Liver (tissue), 4 donors: Measurements from ENCODE around the gene KRTAP10-8. TPM values are rescaled to one million over a fixed set of nuclear protein-coding genes. Genes with fewer than 3 reads are reported as not detected.

ENCODE experiments used
- polyA plus RNA-seq, 2 donors: library from polyadenylated mRNA; stranded (reverse) in 1 of 2; unstranded in 1 of 2; fragments of 200-250 nt in 1 of 2; fragments of >200 nt in 1 of 2; fragmentation: Nextera tagmentation in 1 of 2; extraction: Ambion mirVana in 1 of 2; gene quantifications; one replicate each; pipeline versions ENCODE4 v1.2.1 to v1.2.3, GENCODE V29; 2013 to 2015
- total RNA-seq, 2 donors: library from RNA; depleted of rRNA; stranded (reverse); fragments of >200 nt; gene quantifications; one replicate each; pipeline ENCODE4 v1.2.3, GENCODE V29; 2014
- donor health status: healthy.
- donor health status: healthy.
- donor health status: healthy.

The KRTAP10-8 gene
- total and polyA plus RNA-seq, 4 donors, result not detected

Other genes with a start within 250 kb of the KRTAP10-8 start
- 10 to 100 TPM in 1 of 2 donors, 1 to 10 TPM in 1; 3.0 to 14.2 TPM for gene LRRC3, start 156.6 kb upstream of the KRTAP10-8 start, total RNA-seq
- 10 to 100 TPM in 1 of 2 donors, 1 to 10 TPM in 1; 3.9 to 11.1 TPM for gene LRRC3, start 156.6 kb upstream of the KRTAP10-8 start, polyA plus RNA-seq
- not detected for gene KRTAP10-1, start 71.9 kb upstream of the KRTAP10-8 start, total RNA-seq
- not detected for gene KRTAP10-1, start 71.9 kb upstream of the KRTAP10-8 start, polyA plus RNA-seq
- gene KRTAP10-2, start 60.6 kb upstream of the KRTAP10-8 start, total RNA-seq, result not detected
- gene KRTAP10-2, start 60.6 kb upstream of the KRTAP10-8 start, polyA plus RNA-seq, result not detected
- gene KRTAP10-3, start 53.3 kb upstream of the KRTAP10-8 start, total RNA-seq, result not detected
- not detected for gene KRTAP10-3, start 53.3 kb upstream of the KRTAP10-8 start, polyA plus RNA-seq
- not detected for gene KRTAP10-4, start 38.4 kb upstream of the KRTAP10-8 start, total RNA-seq
- gene KRTAP10-4, start 38.4 kb upstream of the KRTAP10-8 start, polyA plus RNA-seq, result not detected
- gene KRTAP10-5, start 31.5 kb upstream of the KRTAP10-8 start, total RNA-seq, result not detected
- gene KRTAP10-5, start 31.5 kb upstream of the KRTAP10-8 start, polyA plus RNA-seq, result not detected
- not detected for gene KRTAP10-6, start 19.6 kb upstream of the KRTAP10-8 start, total RNA-seq
- not detected for gene KRTAP10-6, start 19.6 kb upstream of the KRTAP10-8 start, polyA plus RNA-seq
- gene KRTAP10-7, start 11.5 kb upstream of the KRTAP10-8 start, total RNA-seq, result not detected
- gene KRTAP10-7, start 11.5 kb upstream of the KRTAP10-8 start, polyA plus RNA-seq, result not detected
- gene KRTAP10-9, start 15.0 kb downstream of the KRTAP10-8 start, total RNA-seq, result not detected
- not detected for gene KRTAP10-9, start 15.0 kb downstream of the KRTAP10-8 start, polyA plus RNA-seq
- not detected for gene KRTAP10-10, start 25.3 kb downstream of the KRTAP10-8 start, total RNA-seq
- gene KRTAP10-10, start 25.3 kb downstream of the KRTAP10-8 start, polyA plus RNA-seq, result not detected
- not detected for gene KRTAP10-11, start 34.3 kb downstream of the KRTAP10-8 start, total RNA-seq
- gene KRTAP10-11, start 34.3 kb downstream of the KRTAP10-8 start, polyA plus RNA-seq, result not detected
- gene KRTAP12-4, start 42.6 kb downstream of the KRTAP10-8 start, total RNA-seq, result not detected
- gene KRTAP12-4, start 42.6 kb downstream of the KRTAP10-8 start, polyA plus RNA-seq, result not detected
- gene KRTAP12-3, start 45.9 kb downstream of the KRTAP10-8 start, total RNA-seq, result not detected
- gene KRTAP12-3, start 45.9 kb downstream of the KRTAP10-8 start, polyA plus RNA-seq, result not detected
- gene KRTAP12-2, start 54.8 kb downstream of the KRTAP10-8 start, total RNA-seq, result not detected
- gene KRTAP12-2, start 54.8 kb downstream of the KRTAP10-8 start, polyA plus RNA-seq, result not detected
- gene KRTAP12-1, start 70.1 kb downstream of the KRTAP10-8 start, total RNA-seq, result not detected
- not detected for gene KRTAP12-1, start 70.1 kb downstream of the KRTAP10-8 start, polyA plus RNA-seq
- gene KRTAP10-12, start 85.1 kb downstream of the KRTAP10-8 start, total RNA-seq, result not detected
- gene KRTAP10-12, start 85.1 kb downstream of the KRTAP10-8 start, polyA plus RNA-seq, result not detected
- under 1 TPM in 1 of 2 donors, not detected in 1; under 0.01 TPM for gene TSPEAR, start 99.5 kb downstream of the KRTAP10-8 start, total RNA-seq
- under 1 TPM; 0.01 to 0.14 TPM for gene TSPEAR, start 99.5 kb downstream of the KRTAP10-8 start, polyA plus RNA-seq
- gene UBE2G2, start 189.7 kb downstream of the KRTAP10-8 start, total RNA-seq, result 10 to 100 TPM; 35.1 to 83.5 TPM
- 10 to 100 TPM; 27.4 to 46.6 TPM for gene UBE2G2, start 189.7 kb downstream of the KRTAP10-8 start, polyA plus RNA-seq
- 10 to 100 TPM; 35.1 to 39.9 TPM for gene SUMO3, start 206.0 kb downstream of the KRTAP10-8 start, total RNA-seq
- gene SUMO3, start 206.0 kb downstream of the KRTAP10-8 start, polyA plus RNA-seq, result 10 to 100 TPM; 41.4 to 51.0 TPM